Activated T-helper 2 cell treated with anti-CD3 and anti-CD28 coated beads, Interferon-gamma antibody, Interleukin-2, Interleukin-4, amounts not matched to agents 10 μg/mL and 5 μg/mL and 100 μg/mL, durations not matched to agents 14 hours and 24 hours and 36 hours (primary cell): ENCODE data around the gene DPEP2. TPM values are rescaled to one million over a fixed set of nuclear protein-coding genes. Genes with fewer than 3 reads are reported as not detected.
"Not testable (repeated sequence)": the region's sequence is repeated elsewhere in the genome, so short reads cannot be mapped to it uniquely, and the experiment has no call there.

Experiments
- DNase-seq: peaks from one replicate; pipeline ENCODE4 v3.0.0; 2021; ENCODE audit warnings: low spot score
- H3K27ac Mint-ChIP-seq: one replicate; pipeline ENCODE4 v1.8.0; 2021; ENCODE audit warnings: mixed read lengths
- H3K27me3 Mint-ChIP-seq: one replicate; pipeline ENCODE4 v1.8.0; 2021; ENCODE audit warnings: low read depth, mixed read lengths
- H3K36me3 Mint-ChIP-seq: one replicate; pipeline ENCODE4 v1.8.0; 2021; ENCODE audit warnings: low read depth, mixed read lengths
- H3K4me1 Mint-ChIP-seq: one replicate; pipeline ENCODE4 v1.8.0; 2021; ENCODE audit warnings: low read depth, mixed read lengths
- H3K4me3 Mint-ChIP-seq: one replicate; pipeline ENCODE4 v1.8.0; 2021; ENCODE audit warnings: low read depth, mild to moderate bottlenecking, moderate library complexity, mixed read lengths
- H3K9me3 Mint-ChIP-seq: one replicate; pipeline ENCODE4 v1.8.0; 2021; ENCODE audit warnings: mixed read lengths
- intact Hi-C: fragments of 100-400 bp; cut with micrococcal nuclease; formaldehyde crosslinking; loops from one replicate; pipeline ENCODE4 v1.15.1; 2023
- total RNA-seq: library from RNA; stranded (reverse); gene quantifications from 2 replicates; pipeline ENCODE4 v1.2.3, GENCODE V29; 2022

Gene DPEP2, protein sequence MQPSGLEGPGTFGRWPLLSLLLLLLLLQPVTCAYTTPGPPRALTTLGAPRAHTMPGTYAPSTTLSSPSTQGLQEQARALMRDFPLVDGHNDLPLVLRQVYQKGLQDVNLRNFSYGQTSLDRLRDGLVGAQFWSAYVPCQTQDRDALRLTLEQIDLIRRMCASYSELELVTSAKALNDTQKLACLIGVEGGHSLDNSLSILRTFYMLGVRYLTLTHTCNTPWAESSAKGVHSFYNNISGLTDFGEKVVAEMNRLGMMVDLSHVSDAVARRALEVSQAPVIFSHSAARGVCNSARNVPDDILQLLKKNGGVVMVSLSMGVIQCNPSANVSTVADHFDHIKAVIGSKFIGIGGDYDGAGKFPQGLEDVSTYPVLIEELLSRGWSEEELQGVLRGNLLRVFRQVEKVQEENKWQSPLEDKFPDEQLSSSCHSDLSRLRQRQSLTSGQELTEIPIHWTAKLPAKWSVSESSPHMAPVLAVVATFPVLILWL
- total RNA-seq, result 3.7 and 4.3 TPM in 2 replicates

DNA sequence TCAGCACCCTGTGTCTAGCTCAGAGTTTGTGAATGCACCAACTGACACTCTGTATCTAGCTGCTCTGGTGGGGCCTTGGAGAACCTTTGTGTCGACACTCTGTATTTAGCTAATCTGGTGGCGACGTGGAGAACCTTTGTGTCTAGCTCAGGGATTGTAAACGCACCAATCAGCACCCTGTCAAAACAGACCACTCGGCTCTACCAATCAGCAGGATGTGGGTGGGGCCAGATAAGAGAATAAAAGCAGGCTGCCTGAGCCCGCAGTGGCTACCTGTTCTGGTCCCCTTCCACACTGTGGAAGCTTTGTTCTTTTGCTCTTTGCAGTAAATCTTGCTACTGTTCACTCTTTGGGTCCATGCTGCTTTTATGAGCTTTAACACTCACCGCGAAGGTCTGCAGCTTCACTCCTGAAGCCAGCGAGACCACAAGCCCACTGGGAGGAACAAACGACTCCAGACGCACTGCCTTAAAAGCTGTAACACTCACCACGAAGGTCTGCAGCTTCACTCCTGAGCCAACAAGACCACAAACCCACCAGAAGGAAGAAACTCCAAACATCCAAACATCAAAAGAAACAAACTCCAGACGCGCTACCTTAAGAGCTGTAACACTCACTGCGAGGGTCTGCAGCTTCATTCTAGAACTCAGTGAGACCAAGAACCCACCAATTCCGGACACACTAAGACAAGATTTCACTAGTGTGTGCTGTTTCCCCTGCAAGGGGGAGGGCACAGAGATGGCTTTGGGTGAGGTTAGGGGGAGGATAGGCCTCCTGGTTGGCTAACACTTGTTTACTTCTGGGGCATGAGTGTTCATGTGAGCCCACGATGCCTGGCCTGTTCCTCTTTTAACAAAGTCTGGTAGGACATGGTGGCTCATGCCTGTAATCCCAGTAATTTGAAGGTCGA is at the start of gene DPEP2:
DPEP2 (minus strand) TSS at position 706 of the 910 bp plus-strand sequence. CDS start 6,272 bp downstream, outside the sequence.
- intact Hi-C loops, result loop anchor here (2.0 to 5.0 kb wide), 2 partner anchors 24 to 83 kb away; partner anchors contain the start of genes DDX28 and DUS2
- H3K27ac Mint-ChIP-seq, result peak within 1 kb of the TSS; percentile 90
- peak within 1 kb of the TSS; percentile 66 for H3K4me3 Mint-ChIP-seq
- not testable (repeated sequence) for H3K27me3 Mint-ChIP-seq, H3K9me3 Mint-ChIP-seq, H3K36me3 Mint-ChIP-seq
- DNase-seq, result peak; percentile 31
- H3K4me1 Mint-ChIP-seq, result peaks cover 41% of the 10 kb centered on the region

DNA sequence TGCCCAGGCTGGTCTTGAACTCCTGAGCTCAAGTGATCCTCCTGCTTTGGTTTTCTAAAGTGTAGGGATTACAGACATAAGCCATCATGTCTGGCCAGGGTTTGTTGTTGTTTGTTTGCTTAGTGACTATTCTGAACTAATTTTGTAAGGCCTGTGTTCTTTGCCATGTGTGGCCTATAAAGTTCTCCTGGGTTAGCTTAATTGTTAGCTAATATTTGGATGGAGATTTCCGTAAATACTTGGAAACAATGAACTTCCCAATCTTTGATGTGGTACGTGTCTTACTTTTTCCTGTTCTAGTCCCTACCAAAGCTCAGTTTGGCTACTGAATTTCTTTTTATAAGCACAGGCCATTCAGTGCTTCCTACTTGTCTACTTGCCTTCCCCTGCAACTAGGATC is 48.7 kb upstream of the DPEP2 start:
- H3K27ac Mint-ChIP-seq, result no peak overlapping the region
- DNase-seq, result no peak
- H3K9me3 Mint-ChIP-seq, result no peaks in the 10 kb centered on the region
- intact Hi-C loops, result no loop called here
- H3K4me1 Mint-ChIP-seq, result peaks cover 2% of the 10 kb centered on the region
- no peaks in the 10 kb centered on the region for H3K27me3 Mint-ChIP-seq
- no peak overlapping the region for H3K4me3 Mint-ChIP-seq
- H3K36me3 Mint-ChIP-seq, result peaks cover 52% of the 10 kb centered on the region

DNA sequence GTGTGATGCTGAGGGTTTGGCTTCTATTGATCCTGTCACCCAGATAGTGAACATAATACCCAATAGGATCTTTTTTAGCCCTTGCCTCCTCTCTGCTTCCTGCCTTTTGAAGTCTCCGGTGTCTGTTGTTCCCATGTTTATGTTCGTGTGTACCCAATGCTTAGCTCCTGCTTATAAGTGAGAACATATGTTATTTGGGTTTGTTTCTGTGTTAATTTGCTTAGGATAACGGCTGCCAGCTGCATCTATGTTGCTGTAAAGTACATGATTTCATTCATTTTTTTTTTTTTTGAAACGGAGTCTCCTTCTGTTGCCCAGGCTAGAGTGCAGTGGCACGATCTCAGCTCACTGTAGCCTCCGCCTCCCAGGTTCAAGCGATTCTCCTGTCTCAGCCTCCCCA is 46.8 kb upstream of the DPEP2 start:
- intact Hi-C loops, result no loop called here

DNA sequence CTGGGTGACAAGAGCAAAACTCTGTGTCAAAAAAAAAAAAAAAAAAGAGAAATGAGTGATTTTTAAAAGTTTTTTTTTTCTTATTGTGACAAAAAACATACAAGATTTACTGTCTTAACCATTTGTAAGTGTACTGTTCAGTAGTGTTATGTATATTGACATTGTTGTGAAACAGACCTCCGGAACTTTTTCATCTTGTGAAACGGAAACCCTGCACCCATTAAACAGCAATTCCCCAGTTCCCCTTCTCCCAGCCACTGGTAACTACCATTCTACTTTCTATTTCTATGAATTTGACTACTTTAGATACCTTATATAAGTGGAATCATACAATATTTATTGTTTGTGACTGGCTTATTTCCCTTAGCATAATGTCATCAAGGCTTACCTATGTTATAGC is 42.5 kb upstream of the DPEP2 start:
- intact Hi-C loops, result loop anchor here (5.0 kb wide), 1 partner anchor 104 kb away; the partner anchor contains the start of gene PSMB10
- Mint-ChIP-seq H3K36me3 (peaks cover 38% of the 10 kb centered on the region), H3K9me3 (no peaks in the 10 kb centered on the region), H3K27me3 (no peaks in the 10 kb centered on the region), H3K27ac (no peak overlapping the region), H3K4me3 (no peak overlapping the region), H3K4me1 (peaks cover 10% of the 10 kb centered on the region)
- DNase-seq, result no peak

More for the DNA sequence above, 46.8 kb upstream of the DPEP2 start:
- no peaks in the 10 kb centered on the region for H3K9me3 Mint-ChIP-seq
- H3K4me3 Mint-ChIP-seq, result no peak overlapping the region
- H3K4me1 Mint-ChIP-seq, result peaks cover 2% of the 10 kb centered on the region
- H3K27ac Mint-ChIP-seq, result peak overlapping the region; percentile 45
- DNase-seq, result no peak
- peaks cover 45% of the 10 kb centered on the region for H3K36me3 Mint-ChIP-seq
- no peaks in the 10 kb centered on the region for H3K27me3 Mint-ChIP-seq

DNA sequence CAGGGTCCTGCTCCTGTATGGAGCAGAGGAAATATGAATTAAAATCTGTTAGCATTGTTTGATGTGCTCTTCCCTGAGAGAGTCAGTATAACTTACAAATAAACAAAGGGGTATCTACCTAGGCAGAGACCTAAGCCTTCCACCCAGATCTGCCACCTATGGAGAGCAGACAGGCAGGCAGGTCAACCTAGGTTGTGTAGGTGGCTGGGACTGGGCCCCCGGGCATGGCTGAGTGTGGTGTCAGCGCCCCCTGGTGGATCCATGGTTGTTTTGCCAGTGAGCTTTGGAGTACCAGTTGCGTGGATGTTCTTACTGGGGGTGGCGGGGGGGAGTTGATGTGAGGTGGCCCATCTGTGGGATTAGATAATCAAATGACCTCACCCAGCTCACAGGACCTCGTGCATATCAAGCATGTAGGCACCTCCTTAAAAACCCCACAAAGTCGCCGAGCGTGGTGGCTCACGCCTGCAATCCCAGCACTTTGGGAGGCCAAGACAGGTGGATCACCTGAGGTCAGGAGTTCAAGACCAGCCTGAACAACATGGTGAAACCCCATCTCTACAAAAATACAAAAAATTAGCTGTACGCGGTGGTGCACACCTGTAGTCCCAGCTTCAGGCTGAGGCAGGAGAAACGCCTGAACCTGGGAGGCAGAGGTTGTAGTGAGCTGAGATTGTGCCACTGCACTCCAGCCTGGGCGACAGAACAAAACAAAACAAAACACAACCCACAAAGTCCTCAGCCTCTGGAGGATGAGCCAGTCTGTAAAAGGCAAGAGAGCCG is 41.4 kb upstream of the DPEP2 start:
- H3K4me3 Mint-ChIP-seq, result no peak overlapping the region
- peaks cover 34% of the 10 kb centered on the region for H3K36me3 Mint-ChIP-seq
- no peaks in the 10 kb centered on the region for H3K9me3 Mint-ChIP-seq
- intact Hi-C loops, result loop anchor here (1.0 to 5.0 kb wide), 4 partner anchors 47 to 224 kb away; partner anchors contain the start of gene PSMB10
- H3K27me3 Mint-ChIP-seq, result no peaks in the 10 kb centered on the region
- H3K27ac Mint-ChIP-seq, result peak overlapping the region; percentile 39
- peak; percentile 82 for DNase-seq
- H3K4me1 Mint-ChIP-seq, result peaks cover 11% of the 10 kb centered on the region

DNA sequence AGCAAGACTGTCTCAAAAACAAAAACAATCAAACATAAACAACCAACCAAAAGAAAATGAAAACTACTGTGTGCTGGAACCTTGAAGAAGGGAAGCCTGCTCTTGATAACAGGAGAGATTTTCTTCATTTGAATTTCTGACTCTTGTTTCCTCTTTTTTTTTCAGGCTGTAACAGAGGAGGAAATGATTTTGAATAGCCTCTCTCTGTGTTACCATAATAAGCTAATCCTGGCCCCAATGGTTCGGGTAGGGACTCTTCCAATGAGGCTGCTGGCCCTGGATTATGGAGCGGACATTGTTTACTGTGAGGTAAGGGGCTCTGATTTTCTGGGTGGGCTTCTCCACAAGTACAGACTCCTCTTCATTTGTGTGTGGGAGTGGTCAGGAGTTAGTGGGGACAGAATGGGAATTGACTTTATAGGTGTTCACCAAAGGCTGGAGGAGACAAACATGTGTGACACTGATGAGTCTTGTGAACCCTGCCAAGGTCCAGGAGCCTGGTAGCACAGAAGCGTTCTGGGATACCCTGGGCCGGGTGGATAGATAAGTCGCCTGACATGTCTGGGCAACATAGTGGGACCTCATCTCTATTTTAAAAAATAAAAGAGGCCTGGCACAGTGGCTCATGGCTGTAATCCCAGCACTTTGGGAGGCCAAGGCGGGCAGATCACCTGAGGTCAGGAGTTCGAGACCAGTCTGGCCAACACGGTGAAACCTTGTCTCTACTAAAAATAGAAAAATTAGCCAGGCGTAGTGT is 38.7 kb upstream of the DPEP2 start:
- H3K4me1 Mint-ChIP-seq, result peaks cover 11% of the 10 kb centered on the region
- no peaks in the 10 kb centered on the region for H3K9me3 Mint-ChIP-seq
- DNase-seq, result no peak
- H3K27me3 Mint-ChIP-seq, result no peaks in the 10 kb centered on the region
- intact Hi-C loops, result no loop called here
- H3K27ac Mint-ChIP-seq, result peak overlapping the region; percentile 11
- H3K4me3 Mint-ChIP-seq, result no peak overlapping the region
- H3K36me3 Mint-ChIP-seq, result peaks cover 31% of the 10 kb centered on the region

DNA sequence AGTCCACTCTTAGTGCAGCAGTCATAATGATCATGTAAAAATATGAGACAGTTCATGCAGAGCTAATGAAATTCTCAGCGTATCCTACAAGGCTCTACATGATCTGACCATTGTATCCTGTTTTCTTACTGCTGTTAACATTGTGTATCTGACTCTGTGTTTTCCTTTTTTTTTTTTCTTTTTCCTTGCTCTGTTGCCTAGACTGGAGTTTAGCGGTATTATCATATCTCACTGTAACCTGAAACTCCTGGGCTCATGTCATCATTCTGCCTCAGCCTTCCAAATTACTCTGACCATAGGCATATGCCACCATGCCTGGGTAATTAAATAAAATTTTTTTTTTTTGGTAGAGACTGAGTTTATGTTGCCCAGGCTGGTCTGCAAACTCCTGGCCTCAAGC is 35.9 kb upstream of the DPEP2 start:
- Mint-ChIP-seq H3K27ac (no peak overlapping the region), H3K4me1 (peaks cover 14% of the 10 kb centered on the region), H3K4me3 (no peak overlapping the region), H3K9me3 (no peaks in the 10 kb centered on the region), H3K27me3 (no peaks in the 10 kb centered on the region), H3K36me3 (peaks cover 34% of the 10 kb centered on the region)
- intact Hi-C loops, result no loop called here
- no peak for DNase-seq

DNA sequence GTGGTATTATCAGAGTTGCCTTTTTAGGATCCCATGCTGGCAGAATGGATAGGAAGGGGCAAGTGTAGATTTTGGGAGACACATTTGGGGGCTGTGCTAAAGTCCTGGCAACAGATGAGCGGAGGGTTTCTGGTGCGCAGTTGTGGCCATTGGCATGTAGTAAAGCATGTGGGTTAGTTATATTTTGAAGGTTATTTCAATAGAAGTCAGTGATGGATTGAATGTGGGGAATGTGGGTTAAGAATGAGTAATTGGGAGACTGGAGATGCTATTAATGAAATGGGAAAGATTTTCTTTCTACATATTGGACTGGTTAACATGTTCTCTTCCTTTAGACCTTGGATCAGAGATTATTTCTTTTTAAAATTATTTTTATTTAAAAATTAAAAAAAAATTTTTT is 33.8 kb upstream of the DPEP2 start:
- Mint-ChIP-seq H3K4me1 (peaks cover 9% of the 10 kb centered on the region), H3K4me3 (no peak overlapping the region), H3K36me3 (peaks cover 36% of the 10 kb centered on the region), H3K27ac (no peak overlapping the region), H3K9me3 (no peaks in the 10 kb centered on the region), H3K27me3 (no peaks in the 10 kb centered on the region)
- intact Hi-C loops, result no loop called here
- no peak for DNase-seq

DNA sequence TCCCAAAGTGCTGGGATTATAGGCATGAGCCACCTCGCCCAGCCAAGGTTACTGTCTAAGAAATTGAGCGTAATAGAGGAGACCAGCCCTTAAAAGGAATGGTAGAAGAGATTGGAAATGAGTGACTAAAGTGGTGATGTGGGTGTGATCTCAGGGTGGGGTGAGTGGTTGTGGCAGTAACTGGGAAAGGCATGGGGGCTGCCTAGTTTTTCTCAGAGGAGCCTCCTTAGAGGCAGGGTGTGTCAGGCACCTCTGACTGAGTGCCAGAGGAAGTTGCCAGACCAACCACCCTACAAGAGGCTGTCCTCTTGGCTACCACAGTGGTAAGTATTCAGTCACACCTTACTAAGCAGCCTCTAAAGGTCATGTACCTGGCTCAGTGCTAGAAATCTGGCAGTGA is 32.7 kb upstream of the DPEP2 start:
- H3K27ac Mint-ChIP-seq, result no peak overlapping the region
- intact Hi-C loops, result no loop called here
- H3K36me3 Mint-ChIP-seq, result peaks cover 38% of the 10 kb centered on the region
- peaks cover 9% of the 10 kb centered on the region for H3K4me1 Mint-ChIP-seq
- no peaks in the 10 kb centered on the region for H3K9me3 Mint-ChIP-seq
- H3K27me3 Mint-ChIP-seq, result no peaks in the 10 kb centered on the region
- no peak for DNase-seq
- H3K4me3 Mint-ChIP-seq, result no peak overlapping the region

DNA sequence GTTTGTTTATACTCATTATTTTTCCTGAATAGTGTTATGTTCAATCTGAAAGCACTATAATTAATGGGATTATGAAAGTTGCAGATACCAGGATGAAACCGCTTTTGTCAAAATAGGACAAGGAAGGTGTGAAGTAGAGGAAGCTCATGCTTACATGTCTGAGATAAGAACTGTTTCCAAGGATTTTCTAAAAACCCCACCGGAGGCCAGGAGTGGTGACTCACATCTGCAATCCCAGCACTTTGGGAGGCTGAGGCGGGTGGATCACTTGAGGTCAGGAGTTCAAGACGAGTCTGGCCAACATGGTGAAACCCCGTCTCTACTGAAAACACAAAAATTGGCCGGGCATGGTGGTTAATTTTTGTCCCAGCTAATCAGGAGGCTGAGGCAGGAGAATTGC is 30.8 kb upstream of the DPEP2 start:
- H3K36me3 Mint-ChIP-seq, result peaks cover 50% of the 10 kb centered on the region
- H3K27ac Mint-ChIP-seq, H3K4me1 Mint-ChIP-seq, H3K27me3 Mint-ChIP-seq, DNase-seq, H3K4me3 Mint-ChIP-seq, intact Hi-C loops, H3K9me3 Mint-ChIP-seq: not testable (repeated sequence)

DNA sequence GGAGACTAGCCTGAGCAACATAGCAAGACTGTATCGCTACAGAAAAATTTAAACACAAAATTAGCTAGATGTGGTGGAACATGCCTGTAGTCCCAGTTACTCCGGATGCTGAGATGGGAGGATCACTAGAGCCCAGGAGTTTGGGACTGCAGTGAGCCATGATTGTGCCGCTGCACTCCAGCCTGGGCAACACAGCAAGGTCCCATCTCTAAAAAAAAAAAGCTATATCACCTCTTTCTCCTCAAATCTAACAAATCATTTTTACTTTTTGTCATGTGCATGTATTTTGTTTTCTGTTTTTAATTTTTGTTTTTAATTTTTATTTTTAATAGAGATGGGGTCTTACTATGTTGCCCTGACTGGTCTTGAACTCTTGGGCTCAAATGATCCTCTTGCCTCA is 29.7 kb upstream of the DPEP2 start:
- no peak for DNase-seq

More for the DNA sequence above, 29.7 kb upstream of the DPEP2 start:
- H3K4me1 Mint-ChIP-seq, result peaks cover 9% of the 10 kb centered on the region
- H3K4me3 Mint-ChIP-seq, result no peak overlapping the region
- no peaks in the 10 kb centered on the region for H3K27me3 Mint-ChIP-seq
- H3K36me3 Mint-ChIP-seq, result peaks cover 50% of the 10 kb centered on the region
- intact Hi-C loops, result no loop called here
- no peak overlapping the region for H3K27ac Mint-ChIP-seq
- H3K9me3 Mint-ChIP-seq, result no peaks in the 10 kb centered on the region
